DMS 273 (cell line): Measurements from ENCODE around the gene R3HCC1L.
A peak's percentile ranks its signal among the peaks of the same experiment; 100 is the strongest.
"Not testable (repeated sequence)": the region's sequence is repeated elsewhere in the genome, so short reads cannot be mapped to it uniquely, and the experiment has no call there.

Source experiments
- DNase-seq: peaks from one replicate; lab custom pipeline; 2025; ENCODE audit not compliant: unreplicated experiment; lab: John Stamatoyannopoulos, UW

Gene R3HCC1L

GRCh38 chr10:98170249-98171117, 36.0 kb downstream of the R3HCC1L start:
- DNase-seq = peak; percentile 53

DNA sequence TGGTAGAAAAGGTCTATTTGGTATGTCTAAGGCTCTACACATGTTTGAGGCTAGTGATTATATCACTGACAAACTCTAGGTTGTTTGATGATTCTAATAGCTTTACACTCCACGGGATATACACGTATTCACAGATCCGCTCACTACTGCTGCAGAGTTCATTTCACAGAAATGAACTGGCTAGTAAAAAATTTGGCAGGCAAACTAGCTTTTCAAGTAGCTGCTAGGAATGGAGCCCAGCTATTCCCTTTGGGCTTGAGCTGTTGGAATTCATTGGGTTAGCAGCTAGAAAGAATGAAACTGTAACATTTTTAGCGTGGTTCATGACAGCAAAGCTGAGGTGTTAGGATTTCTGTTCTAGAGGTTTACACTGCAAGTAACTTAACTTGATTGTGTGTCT, 37.6 kb downstream of the R3HCC1L start:
- no peak for DNase-seq

DNA sequence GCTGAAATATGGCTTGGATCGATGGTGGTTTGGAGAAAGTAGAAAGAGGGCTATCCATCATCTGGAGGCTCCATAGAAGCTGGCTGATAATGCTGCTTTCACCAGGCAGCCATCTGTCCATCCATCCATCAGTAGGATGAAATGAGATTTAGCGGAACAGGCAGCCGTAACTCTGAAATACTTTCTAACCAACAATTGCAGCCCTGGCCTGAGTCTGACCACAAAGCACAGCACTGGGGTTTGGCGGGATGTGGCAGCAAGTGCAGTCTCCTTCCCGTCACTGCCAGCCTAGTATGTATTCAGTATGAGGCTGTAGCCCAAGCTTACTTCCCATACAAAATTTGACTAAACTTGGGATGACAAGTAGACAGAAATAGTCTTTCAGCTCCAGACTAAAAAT, 38.0 kb downstream of the R3HCC1L start:
- no peak for DNase-seq

GRCh38 chr10:98173260-98173659, 38.8 kb downstream of the R3HCC1L start:
- DNase-seq = no peak

GRCh38 chr10:98182351-98182915, 48.0 kb downstream of the R3HCC1L start:
- DNase-seq = not testable (repeated sequence)

DNA sequence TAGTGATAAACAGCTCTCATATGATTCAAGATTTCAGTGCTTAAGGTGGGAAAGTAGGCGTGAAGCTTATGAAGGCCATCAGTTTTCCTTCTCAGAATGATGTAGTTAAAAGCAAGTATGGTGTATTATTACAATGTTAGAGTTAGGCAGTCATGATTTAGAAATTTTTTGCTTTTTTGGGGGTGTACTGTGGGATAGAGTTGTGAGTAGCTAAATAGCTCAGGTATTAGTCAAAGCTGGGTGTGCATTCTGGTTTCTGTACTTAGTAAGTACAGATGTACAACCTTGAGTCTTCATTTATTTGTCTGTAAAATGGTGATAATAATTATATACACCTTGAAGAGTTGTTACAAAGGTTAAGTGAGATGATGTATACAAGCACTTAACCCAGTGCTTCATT, 52.2 kb downstream of the R3HCC1L start:
- no peak for DNase-seq

- not testable (repeated sequence) for DNase-seq
These were observed 56.3 kb downstream of the R3HCC1L start for GRCh38 chr10:98190773-98191172.

DNA sequence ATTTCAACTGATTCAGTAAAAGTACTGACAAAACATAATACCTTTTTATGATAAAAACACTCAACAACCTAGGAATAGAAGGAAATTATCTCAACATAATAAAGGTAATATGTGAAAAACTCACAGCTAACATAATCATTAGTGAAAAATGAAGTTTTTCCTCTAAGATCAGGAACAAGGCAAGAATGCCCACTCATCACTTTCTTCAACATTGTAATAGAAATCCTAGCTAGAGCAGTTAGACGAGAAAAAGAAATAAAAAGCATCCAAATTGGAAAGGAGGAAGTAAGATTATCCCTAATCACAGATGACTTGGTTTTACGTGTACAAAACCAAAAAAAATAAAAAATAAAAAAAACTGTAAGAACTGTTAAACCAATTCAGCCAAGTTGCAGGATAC, 58.6 kb downstream of the R3HCC1L start:
- no peak for DNase-seq

GRCh38 chr10:98194633-98195032, 60.2 kb downstream of the R3HCC1L start:
- DNase-seq = no peak

DNA sequence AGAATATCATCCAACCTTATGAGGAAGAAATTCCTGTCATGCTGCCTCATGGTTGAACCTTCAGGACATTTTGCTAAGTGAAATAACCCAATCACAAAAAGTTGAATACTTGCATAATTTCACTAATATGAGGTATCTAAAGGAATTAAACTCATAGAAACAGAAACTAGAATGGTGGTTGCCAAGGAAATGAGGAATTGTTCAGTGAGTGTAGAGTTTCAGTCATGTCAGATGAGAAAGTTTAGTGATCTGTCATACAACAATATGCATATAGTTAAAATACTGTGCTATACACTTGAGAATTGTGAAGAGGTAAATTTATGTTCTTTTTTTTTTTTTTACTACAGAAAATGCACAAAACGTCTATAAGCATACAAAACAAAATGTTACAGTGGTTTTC, 60.7 kb downstream of the R3HCC1L start:
- no peak for DNase-seq

DNA sequence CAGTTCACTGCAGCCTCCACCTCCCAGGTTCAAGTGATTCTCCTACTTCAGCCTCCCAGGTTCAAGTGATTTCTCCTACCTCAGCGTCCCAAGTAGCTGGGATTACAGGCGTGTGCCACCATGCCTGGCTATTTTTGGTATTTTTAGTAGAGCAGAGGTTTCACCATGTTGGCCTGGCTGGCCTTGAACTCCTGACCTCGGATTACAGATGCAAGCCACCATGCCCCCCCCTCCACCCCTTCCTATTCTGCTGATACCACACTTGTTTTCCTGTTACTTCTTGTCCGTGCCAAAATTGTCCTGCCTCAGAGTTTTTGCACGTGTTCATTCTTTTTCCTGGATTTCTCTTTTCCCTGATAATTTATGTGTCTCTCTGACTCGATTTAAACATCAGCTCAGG, 62.5 kb downstream of the R3HCC1L start:
- DNase-seq = no peak

DNA sequence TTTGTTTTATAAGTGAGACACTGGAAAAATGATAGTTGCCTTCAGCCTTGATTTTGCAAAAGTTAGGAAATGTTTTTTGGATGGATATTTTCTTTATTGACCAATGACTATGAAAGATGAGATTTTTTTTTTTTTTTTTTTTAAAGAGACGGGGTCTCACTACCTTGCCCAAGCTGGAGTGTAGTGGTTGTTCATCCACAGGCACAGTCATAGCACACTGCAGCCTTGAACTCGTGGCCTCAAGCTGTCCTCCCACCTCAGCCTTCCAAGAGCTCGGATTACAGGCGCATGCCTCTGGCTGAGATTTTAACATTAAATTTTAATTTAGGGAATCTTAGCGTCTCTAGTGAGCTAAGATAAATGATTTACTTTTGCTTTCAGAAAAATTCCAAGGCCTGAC, 67.3 kb downstream of the R3HCC1L start:
- DNase-seq = no peak

GRCh38 chr10:98202378-98202777, 67.9 kb downstream of the R3HCC1L start:
- DNase-seq = no peak

DNA sequence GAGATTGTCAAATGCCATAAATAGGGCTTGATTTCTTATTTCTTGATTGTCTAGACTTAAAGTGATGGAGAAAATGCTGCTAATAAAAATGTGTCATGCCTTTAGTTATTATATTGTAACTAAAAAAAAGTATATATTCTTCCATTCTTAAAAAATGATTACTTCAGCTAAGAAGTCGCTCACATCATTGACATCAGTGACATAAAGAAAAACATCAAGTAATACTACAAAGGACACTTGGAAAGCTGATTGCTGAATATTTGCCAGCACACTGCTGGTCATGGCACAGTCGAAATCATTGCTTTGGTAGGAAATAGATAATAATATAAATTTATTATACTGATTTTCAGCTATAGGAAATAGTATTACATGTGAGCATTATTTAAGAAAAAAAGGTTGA, 70.9 kb downstream of the R3HCC1L start:
- DNase-seq = no peak

DNA sequence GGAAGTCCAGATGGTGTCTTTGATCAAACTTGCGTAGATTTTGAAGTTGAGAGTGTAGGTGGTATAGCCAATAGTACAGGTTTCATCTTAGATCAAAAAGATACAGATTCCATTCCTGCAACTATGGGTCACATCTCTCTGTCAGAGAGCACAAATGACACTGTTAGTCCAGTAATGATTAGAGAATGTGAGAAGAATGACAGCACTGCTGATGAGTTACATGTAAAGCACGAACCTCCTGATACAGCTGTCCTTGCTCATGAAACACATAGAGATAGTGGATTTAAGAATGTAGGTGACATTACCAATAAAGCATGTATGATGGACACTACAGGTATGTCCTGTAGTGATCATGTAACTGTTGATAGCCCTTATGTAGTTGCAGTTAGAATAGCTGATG, 74.5 kb downstream of the R3HCC1L start:
- no peak for DNase-seq

DNA sequence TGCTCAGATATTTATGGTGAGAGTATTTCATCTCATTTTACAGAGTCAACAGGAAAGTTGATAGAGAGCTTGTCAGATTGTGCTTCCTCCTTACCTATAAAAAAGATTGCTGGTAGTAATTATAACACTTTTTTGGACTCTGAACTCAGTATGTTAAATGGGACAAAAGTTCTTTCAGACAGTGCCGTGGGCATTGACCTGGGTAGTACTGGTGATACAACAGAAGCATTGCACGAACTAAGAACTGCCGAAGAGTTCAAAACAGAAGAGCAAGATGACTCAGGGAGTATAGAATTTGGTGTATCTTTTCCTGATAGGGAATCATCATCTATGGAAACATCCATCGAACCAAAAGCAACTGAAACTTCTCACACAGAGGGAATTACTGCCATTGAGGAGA, 75.0 kb downstream of the R3HCC1L start:
- no peak for DNase-seq

DNA sequence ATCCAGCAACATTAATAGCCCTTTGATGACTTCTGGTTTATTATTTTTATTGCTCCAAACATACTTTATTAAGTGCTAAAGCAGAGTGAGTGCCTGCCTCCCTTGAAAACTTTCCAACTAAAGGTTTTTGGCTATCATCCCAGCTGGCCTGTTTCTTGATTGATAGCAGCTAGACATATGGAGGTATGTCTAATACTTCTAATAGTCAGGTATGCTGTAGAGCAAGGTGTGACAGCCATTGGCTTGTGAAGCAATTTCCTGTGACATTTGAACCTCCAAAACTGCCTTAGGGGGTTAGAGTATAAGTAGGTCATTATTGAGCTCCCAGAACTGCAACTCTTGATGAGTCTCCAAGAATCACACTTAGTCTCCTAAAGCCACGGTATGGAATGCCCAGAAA, 77.7 kb downstream of the R3HCC1L start:
- DNase-seq = peak; percentile 1

DNA sequence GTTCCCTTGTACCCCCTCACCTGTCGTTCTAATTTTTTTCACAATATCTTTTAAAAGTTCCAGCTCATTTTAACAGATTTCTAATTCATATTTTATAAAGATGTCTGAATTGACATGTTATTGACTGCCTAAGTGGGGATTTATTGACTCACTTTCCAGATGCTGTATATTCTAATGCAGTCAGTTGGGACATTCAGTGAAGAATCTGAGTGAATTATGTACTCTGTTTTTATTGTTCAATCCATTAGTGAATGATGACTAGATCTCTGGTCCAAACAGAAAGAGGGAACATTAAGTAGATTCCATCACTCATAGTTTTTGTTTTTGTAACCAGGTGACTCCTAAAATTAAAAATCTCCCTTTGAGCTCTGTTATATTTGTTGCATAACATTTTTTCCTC, 79.3 kb downstream of the R3HCC1L start:
- DNase-seq = no peak

DNA sequence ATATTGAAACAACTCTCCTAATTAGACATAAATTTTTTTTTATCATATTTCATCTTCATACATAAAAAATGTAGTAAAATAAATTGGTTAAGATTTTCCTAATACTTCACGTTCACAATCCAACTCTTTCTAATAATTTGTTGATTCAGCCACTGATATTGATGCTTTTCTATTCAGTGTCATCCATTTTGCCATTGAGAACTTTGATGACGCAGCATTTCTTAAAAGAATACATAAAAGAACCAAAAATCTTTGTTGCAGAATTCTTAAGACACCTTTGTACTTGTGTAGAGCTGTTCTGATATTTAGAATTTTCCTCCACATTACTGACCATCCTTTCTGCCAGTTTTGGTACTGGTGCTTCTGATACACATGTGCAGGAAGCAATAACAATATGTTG, 80.9 kb downstream of the R3HCC1L start:
- DNase-seq = no peak

DNA sequence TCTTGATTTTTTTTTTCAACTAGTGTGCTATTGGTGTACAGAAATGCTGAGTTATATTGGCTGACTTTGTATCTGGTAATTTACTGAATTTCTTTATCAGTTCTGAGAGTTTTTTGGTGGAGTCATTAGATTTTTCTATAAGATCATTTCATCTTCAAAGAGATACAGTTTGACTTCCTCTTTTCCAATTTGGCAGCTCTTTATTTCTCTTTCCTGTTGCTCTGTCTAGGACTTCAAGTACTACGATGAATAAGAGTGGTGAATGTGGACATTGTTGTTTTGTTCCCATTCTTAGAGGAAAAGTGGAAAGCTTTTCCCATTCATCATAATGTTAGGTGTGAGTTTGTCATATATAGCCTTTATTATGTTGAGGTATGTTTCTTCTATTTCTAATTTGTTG, 83.3 kb downstream of the R3HCC1L start:
- no peak for DNase-seq

DNA sequence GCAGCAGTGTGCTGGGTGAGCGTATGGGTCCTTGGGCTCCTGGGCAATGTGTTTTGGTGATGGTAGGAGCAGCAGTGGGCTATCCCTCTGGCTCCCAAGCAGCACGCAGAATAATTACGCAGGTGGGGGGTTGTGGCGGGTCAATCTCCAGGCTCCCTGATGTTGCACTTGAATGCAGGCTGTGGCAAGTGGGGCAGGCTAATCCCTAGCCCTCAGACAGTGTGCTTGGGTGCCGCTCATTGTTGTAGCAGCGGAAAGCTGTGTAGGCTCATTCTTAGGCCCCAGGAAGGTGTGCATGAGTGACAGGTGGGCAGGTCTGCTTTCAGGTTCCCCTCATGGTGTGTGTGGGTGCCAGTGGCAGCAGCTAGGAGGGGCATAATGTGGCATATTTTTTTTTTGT, 89.4 kb downstream of the R3HCC1L start:
- DNase-seq = no peak

DNA sequence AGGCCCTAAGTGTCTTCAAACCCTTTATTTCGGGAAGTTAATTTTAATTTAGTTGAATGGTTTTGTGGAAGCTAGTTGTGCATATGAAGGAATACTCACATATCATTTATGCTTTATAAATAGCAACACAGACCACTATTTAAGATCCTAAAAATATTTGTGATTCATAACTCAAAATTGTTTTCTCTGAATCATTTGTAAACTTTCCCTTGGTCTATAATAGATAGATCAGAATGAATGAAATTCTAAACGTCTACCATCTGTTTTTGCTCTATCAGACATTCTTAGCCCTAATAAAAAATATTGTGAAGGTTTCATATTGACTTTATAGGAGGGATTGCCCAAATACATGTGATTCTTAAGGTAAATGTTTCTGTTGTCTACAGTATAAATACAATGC, 90.1 kb downstream of the R3HCC1L start:
- DNase-seq = no peak

GRCh38 chr10:98224996-98225395, 90.5 kb downstream of the R3HCC1L start:
- DNase-seq = no peak
